Measurements from ENCODE around the gene PSD2.

- TF ChIP-seq CTCF (IDR thresholded peaks at IDR 0.05; ENCODE audit: insufficient read depth, low read length) (no peak), GABPA (IDR thresholded peaks at IDR 0.05; ENCODE audit: low read depth) (no peak), SPI1 (IDR thresholded peaks at IDR 0.05; ENCODE audit: borderline replicate concordance, low read depth) (no peak)
Measured at GRCh38 chr5:139839232-139839815, 43.7 kb downstream of the PSD2 start.

All from HL-60 (cell line).